Cardiac fibroblast (primary cell): ENCODE results near the gene PROZ.

ENCODE experiments used
- DNase-seq, 2 donors: peaks; one replicate each; pipeline versions ENCODE4 v3.0.0 to v3.0.0-alpha.2; 2010; ENCODE audit warnings: low read depth in 2 of 2
- H3K4me3 ChIP-seq, 2 donors: replicated peaks in 1 of 2; 1 replicate in 1 of 2; 2 replicates in 1 of 2; pipeline ENCODE4 v1.5.1; 2011; ENCODE audit warnings: low read depth in 2 of 2, low read length in 2 of 2, mild to moderate bottlenecking in 2 of 2, moderate library complexity in 1 of 2
- CTCF ChIP-seq: IDR thresholded peaks from one replicate; pipeline ENCODE4 v1.5.1; 2011; ENCODE audit warnings: low read depth, mild to moderate bottlenecking, low read length, inconsistent platforms

Gene PROZ

GRCh38 chr13:113121183-113121927, 37.1 kb upstream of the PROZ start:
- TF ChIP-seq CTCF = no peak
- H3K4me3 ChIP-seq = no peak overlapping the region
- DNase-seq = no peak

GRCh38 chr13:113121928-113122471, 36.4 kb upstream of the PROZ start:
- TF ChIP-seq CTCF = no peak

GRCh38 chr13:113122550-113123225, 35.8 kb upstream of the PROZ start, which contains the start of gene F10:
TSS of gene F10 (plus strand) at chr13:113122799. CDS start at chr13:113122856, 57 bp downstream.
- TF ChIP-seq CTCF = peak; percentile 5
- DNase-seq = peak; percentile 65 to 78
- H3K4me3 ChIP-seq = peak within 1 kb of the TSS; percentile 19 to 30

More at GRCh38 chr13:113121928-113122471, 36.4 kb upstream of the PROZ start:
- H3K4me3 ChIP-seq = no peak overlapping the region
- DNase-seq = no peak

GRCh38 chr13:113123226-113124201, 34.9 kb upstream of the PROZ start:
- TF ChIP-seq CTCF = peak; percentile 21
- no peak for DNase-seq
- H3K4me3 ChIP-seq = peak overlapping the region in 1 of 2 donors; percentile 19

- TF ChIP-seq CTCF = no peak
- no peak for DNase-seq
- H3K4me3 ChIP-seq = no peak overlapping the region
These were observed 34.1 kb upstream of the PROZ start for GRCh38 chr13:113124211-113124970.
